Cardiac muscle cell (in vitro differentiated cells and primary cell): ENCODE data around the gene TMEM271. TPM values are rescaled to one million over a fixed set of nuclear protein-coding genes. Genes with fewer than 3 reads are reported as not detected.

Experiments used
- DNase-seq, 2 donors: peaks; one replicate each; pipeline versions ENCODE4 v3.0.0 to v3.0.0-alpha.2; 2010 to 2017; ENCODE audit warnings: low read depth in 1 of 2, low spot score in 1 of 2
- H3K27ac ChIP-seq: fragments of 200-600 bp; sonication (generic); 2 replicates; pipeline ENCODE4 v1.5.1; 2016
- H3K27me3 ChIP-seq: fragments of 200-600 bp; sonication (generic); 2 replicates; pipeline ENCODE4 v1.6.0; 2016; ENCODE audit warnings: control low read depth
- H3K36me3 ChIP-seq: fragments of 200-600 bp; sonication (generic); 2 replicates; pipeline ENCODE4 v1.5.1; 2016; ENCODE audit warnings: control low read depth
- H3K4me1 ChIP-seq: fragments of 200-600 bp; sonication (generic); 2 replicates; pipeline ENCODE4 v1.8.1; 2017; ENCODE audit warnings: low read depth, mild to moderate bottlenecking, mixed run types
- H3K4me3 ChIP-seq: fragments of 200-600 bp; sonication (generic); 2 replicates; pipeline ENCODE4 v1.5.1; 2016; ENCODE audit warnings: mild to moderate bottlenecking
- H3K9me3 ChIP-seq: fragments of 200-600 bp; sonication (generic); 2 replicates; pipeline ENCODE4 v1.5.1; 2017; ENCODE audit warnings: low read depth, mild to moderate bottlenecking, control low read depth
- polyA plus RNA-seq: library from polyadenylated mRNA; unstranded; fragments of >200 nt; fragmentation: Nextera tagmentation; extraction: Ambion mirVana; gene quantifications from 2 replicates; pipeline ENCODE4 v1.2.1, GENCODE V29; 2016
- total RNA-seq: library from RNA; depleted of rRNA; stranded (reverse); fragments of >200 nt; gene quantifications from 2 replicates; pipeline ENCODE4 v1.2.3, GENCODE V29; 2016
- TF ChIP-seq, protein P1 (sequence below): IDR thresholded peaks from 2 replicates; pipeline ENCODE4 v1.5.1; 2012; ENCODE audit warnings: low read depth, mild to moderate bottlenecking, low read length

The TMEM271 gene
- total and polyA plus RNA-seq, 2 experiments from 2014 or later = not detected

DNA sequence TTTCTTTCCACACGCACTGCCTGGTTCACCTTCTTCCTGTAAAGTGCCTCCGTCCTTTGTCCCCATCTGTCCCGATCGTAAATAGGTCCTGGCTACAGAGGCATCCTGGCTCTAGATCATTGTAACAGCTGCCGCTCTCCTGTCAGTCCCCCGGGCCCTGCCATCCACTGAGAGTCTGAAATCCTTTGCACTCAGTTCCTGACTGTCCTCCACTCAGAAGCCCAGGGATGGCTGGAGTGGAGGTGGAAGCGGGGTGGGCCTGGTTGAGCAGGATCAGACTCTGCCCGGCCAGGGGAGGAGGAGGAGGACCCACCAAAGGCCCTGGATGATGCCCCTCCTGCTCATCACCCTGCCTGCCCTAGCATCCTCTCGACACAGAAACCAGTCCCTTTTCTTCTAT lies 47.3 kb downstream of the TMEM271 start:
- no peak for DNase-seq

DNA sequence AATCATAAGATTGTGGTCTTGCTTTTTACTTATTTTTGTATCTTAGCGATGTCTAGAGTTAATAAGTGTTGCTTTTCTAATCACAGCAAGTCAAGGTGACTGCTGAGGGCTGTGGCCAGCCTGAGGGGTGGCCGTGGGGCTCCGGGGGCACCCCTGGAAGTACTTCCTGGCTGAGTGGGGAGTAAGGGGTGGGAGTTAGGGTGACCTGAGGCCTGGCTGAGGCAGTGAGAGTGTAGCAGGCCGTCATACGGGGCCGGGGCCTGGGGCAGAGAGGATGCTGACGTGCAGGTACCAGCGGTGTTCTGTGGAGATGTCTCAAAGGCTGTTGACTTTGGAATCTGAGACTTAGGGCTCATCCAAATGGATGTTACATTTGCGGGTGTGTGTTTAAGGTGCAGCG lies 47.8 kb downstream of the TMEM271 start:
- Histone ChIP-seq H3K4me1 (no peaks in the 10 kb centered on the region), H3K27ac (no peak overlapping the region), H3K36me3 (peaks cover 30% of the 10 kb centered on the region)

More for the DNA sequence above, 47.3 kb downstream of the TMEM271 start:
- H3K4me3 ChIP-seq = no peak overlapping the region
- TF ChIP-seq, protein P1, sequence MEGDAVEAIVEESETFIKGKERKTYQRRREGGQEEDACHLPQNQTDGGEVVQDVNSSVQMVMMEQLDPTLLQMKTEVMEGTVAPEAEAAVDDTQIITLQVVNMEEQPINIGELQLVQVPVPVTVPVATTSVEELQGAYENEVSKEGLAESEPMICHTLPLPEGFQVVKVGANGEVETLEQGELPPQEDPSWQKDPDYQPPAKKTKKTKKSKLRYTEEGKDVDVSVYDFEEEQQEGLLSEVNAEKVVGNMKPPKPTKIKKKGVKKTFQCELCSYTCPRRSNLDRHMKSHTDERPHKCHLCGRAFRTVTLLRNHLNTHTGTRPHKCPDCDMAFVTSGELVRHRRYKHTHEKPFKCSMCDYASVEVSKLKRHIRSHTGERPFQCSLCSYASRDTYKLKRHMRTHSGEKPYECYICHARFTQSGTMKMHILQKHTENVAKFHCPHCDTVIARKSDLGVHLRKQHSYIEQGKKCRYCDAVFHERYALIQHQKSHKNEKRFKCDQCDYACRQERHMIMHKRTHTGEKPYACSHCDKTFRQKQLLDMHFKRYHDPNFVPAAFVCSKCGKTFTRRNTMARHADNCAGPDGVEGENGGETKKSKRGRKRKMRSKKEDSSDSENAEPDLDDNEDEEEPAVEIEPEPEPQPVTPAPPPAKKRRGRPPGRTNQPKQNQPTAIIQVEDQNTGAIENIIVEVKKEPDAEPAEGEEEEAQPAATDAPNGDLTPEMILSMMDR = no peak
- peaks cover 25% of the 10 kb centered on the region for H3K36me3 ChIP-seq
- H3K27me3 ChIP-seq = no peaks in the 10 kb centered on the region
- no peaks in the 10 kb centered on the region for H3K4me1 ChIP-seq
- no peaks in the 10 kb centered on the region for H3K9me3 ChIP-seq
- H3K27ac ChIP-seq = no peak overlapping the region

DNA sequence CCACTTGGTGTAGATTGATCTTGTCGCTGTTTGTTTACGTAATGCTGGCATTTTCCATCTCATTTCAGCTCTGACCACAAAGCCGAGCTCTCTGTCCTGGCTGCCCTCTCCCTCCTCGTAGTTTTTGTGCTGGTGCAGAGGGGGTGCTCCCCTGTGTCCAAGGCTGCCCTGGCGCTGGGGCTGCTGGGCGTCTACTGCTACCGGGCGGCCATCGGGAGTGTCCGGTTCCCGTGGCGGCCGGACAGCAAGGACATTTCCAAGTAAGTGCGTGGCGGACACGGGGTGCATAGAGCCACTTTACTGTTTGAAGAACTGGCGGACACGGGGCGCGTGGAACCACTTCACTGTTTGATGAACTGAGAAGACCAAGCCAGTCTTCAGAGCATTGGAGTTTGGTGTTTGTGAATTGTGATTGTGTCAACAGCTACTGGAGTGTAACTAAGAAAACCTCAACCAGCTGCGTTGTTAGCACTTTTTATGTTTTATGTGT lies 49.1 kb downstream of the TMEM271 start:
- no peaks in the 10 kb centered on the region for H3K9me3 ChIP-seq
- TF ChIP-seq, protein P1 = no peak
- no peaks in the 10 kb centered on the region for H3K4me1 ChIP-seq
- no peak overlapping the region for H3K4me3 ChIP-seq
- no peaks in the 10 kb centered on the region for H3K27me3 ChIP-seq
- H3K36me3 ChIP-seq = peaks cover 28% of the 10 kb centered on the region
- H3K27ac ChIP-seq = no peak overlapping the region
- DNase-seq = no peak

More for the DNA sequence above, 47.8 kb downstream of the TMEM271 start:
- H3K27me3 ChIP-seq = no peaks in the 10 kb centered on the region
- no peak overlapping the region for H3K4me3 ChIP-seq
- DNase-seq = no peak
- no peaks in the 10 kb centered on the region for H3K9me3 ChIP-seq
- TF ChIP-seq, protein P1 = no peak

DNA sequence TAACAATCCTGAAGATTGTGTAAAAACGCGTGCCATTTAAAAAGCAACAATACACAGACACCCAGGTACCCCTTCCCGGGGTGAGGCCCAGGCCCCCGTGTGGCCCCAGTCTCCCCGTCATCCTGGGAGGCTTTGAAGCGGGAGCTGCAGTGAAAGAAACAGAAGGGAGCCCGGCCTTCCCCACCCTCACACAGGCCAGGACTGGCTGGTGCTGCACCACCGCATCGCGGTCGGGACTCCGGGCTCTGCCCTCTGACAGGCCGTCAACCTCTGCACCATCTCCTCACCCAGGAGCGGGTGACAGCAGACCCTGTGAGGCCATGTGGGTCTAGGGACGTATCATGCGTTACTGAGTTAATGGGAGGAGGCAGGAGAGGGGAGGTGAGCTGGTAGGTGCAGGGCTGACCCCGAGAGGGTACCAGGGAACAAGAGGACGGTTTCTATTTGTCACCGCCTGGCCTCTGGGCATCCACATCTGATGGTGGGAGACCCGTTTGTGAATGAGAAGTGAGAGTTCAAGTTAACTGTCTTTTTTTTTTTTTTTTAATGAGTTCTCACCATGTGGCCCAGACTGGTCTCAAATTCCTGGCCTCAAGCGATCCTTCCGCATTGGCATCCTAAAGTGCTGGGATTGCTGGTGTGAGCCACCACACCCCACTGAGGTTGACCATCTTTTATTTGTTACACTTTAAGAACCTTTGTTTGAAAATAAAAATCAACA lies 49.7 kb downstream of the TMEM271 start:
- DNase-seq = no peak
- no peaks in the 10 kb centered on the region for H3K9me3 ChIP-seq
- H3K4me3 ChIP-seq = no peak overlapping the region
- no peaks in the 10 kb centered on the region for H3K4me1 ChIP-seq
- TF ChIP-seq, protein P1 = no peak
- no peaks in the 10 kb centered on the region for H3K27me3 ChIP-seq
- H3K27ac ChIP-seq = no peak overlapping the region
- H3K36me3 ChIP-seq = peaks cover 30% of the 10 kb centered on the region

DNA sequence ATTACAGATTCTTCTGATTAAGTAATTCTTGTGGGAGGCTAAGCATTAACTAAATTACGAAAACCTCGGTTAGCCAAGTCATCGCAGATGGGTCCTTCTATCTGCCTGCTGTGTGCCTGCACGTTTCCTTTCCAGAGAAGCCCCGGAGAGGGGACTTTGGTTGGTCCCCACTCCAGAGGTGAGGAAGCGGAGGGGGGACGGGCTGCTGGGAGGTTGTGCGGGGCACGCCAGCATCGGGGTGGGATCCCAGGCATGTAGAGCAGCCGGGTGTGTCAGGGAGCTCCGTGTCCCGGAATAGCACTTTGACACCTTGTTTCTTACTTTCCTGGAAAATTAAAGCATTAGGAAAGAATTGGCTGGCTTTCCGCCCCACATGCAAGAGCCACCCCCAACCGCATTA lies 50.4 kb downstream of the TMEM271 start:
- Histone ChIP-seq H3K36me3 (peaks cover 28% of the 10 kb centered on the region), H3K9me3 (no peaks in the 10 kb centered on the region)
- TF ChIP-seq, protein P1 = no peak

More for the DNA sequence above, 50.4 kb downstream of the TMEM271 start:
- H3K4me3 ChIP-seq = no peak overlapping the region
- no peak overlapping the region for H3K27ac ChIP-seq
- no peak for DNase-seq
- no peaks in the 10 kb centered on the region for H3K4me1 ChIP-seq
- no peaks in the 10 kb centered on the region for H3K27me3 ChIP-seq
